GM18870 (cell line): ENCODE data around the gene ETV2.
"Not testable (repeated sequence)": the region's sequence is repeated elsewhere in the genome, so short reads cannot be mapped to it uniquely, and the experiment has no call there.

Experiments used
- ATAC-seq: cut with Tn5 transposase; IDR thresholded peaks from one replicate; pipeline ENCODE4 v1.9.1; 2021; ENCODE audit warnings: moderate library complexity; ENCODE audit not compliant: unreplicated experiment

Gene ETV2

DNA sequence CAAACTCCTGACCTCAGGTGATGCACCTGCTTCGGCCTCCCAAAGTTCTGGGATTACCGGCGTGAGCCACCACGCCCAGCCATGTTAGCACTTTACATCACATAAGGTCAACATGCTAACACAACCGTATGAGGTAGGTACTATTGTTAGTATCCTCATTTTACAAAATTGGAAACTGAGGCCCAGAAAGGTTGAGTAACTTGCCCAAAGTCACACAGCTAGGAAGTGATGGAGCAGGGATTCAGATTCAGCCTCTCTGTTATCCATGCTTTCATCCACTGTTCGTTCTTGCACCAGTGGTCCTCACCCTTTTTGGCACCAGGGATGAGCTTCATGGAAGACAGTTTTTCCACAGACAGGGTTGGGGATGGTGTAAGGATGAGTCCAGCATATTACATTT is 15.2 kb downstream of the ETV2 start:
- ATAC-seq, result no peak

DNA sequence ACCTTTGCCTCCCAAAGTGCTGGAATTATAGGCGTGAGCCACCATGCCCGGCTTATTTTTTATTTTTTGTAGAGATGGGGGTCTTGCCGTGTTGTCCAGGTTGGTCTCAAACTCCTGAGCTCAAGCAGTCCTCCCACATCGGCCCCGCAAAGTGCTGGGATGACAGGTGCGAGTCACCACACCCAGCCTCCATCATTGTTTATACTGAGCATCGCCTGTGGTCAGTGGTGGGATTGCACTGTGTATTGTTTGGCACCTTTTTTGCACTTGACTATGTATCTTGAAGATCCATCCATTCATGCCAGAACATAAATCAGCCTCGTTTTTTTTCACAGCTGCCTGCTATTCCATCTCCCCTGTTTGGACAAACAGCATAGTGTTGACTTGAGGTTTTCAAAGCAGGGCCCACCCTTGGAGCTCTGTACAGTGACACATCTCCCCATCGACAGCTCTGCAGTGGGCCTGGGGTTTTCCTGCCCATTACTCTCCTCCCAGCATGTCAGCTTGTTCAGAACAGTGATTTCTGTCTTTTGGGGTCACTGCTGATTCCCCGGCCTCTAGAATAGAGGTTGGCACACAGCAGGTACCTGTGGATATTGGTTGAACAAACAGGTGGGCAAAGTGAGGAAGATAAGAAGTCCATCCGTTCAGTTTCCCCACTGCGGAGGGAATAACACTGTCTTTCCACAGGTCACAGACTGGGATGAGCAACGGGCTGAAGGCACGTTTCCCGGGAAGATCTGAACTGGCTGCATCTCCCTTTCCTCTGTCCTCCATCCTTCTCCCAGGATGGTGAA is 16.6 kb downstream of the ETV2 start:
- ATAC-seq, result no peak

DNA sequence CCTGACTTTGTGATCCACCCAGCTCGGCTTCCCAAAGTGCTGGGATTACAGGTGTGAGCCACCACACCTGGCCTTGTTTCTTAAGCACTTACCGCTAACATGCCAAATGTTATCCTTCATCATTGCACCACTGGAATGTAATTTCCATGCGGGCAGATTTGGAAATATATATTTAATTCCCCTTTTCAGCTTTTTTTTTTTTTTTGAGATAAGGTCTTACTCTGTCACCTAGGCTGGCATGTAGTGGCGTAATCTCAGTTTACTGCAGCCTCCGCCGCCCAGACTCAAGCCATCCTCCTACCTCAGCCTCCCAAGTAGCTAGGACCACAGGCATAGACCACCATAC is 20.4 kb downstream of the ETV2 start:
- no peak for ATAC-seq

DNA sequence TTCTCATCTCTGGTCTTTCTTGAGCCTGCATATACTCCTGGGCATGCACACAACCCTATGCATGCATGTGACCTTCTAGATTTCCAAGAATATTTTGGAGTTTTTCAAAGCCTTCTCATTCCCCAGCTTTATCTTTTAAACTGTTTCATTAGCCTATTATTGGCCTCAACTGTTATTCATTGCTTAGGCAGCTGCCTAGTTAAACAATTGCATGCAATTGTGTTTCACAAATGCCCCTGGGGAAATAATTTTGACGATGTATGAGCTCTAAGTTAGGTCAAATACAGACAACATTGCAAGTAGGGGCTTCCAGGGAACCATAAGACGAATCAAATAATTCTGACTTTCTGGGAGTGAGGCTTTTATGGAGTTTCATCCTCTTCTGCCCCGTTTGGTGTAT is 22.4 kb downstream of the ETV2 start:
- no peak for ATAC-seq

DNA sequence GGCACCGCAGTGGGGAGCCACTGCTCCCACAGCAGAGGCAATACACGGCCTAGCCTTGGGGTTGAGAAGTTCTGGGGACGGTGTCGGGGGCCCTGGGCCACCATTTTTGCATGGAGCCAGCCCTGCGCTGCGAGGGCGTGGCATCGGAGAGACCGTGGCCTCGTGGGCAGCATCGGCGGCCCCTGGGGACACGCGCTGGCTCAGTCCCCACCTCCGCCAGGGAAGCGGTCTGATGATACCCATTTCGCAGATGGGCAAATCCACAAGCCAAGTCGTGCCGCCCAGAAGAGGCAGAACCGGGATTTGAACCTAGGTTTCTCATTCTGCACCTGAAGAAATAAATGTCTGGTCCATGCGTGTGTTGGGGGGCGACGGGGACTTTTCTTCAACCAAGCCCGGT is 23.6 kb downstream of the ETV2 start:
- no peak for ATAC-seq

DNA sequence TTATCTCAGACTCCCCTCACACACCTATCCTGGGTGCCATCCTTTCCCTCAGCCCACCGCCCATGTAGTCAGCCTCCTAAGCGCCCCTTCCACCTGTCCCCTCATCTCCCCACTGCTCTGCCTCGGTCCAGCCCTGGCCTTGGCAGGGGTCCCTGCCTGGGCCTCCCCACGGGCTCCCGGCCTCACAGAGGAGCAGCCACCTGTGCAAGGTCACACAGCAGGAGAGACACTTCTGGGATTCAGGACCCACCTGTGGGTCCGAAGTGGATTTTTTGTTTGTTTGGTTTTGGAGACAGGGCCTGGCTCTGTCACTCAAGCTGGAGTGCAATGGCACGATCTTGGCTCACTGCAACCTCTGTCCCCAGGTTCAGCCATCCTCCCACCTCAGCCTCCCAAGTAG is 24.1 kb downstream of the ETV2 start:
- no peak for ATAC-seq

DNA sequence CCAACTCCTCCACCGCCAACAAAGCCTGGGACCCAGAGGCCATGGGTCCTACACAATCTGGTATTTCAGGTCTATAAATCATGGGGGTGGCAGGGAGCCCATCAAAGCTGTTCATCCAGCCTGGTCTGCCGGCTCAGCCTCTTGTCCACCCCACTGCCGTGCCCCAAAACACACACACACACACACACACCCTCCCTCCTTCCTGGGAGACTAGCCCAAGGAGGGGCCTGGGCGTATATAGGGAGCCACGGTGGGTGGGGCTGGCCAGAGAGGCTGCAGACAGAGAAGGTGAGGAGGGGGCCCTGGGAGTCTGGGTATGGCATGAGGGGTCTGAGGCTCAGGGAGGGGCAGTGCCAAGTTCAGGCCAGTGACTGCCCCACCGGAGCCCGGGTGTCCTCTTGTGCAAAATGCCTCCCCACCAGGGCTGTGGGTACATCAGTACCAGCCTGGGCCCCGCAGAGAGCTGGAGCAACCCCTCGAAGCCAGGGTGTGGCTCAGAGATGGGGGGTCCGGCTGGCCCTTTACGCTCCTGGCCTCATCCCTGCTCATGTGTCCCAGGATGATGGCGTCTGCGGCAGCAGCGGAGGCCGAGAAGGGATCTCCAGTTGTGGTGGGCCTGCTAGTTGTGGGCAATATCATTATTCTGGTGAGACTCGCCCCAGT is 24.8 kb downstream of the ETV2 start, which contains the start of gene UPK1A:
Gene UPK1A, plus strand, starts transcription at position 267 of the 663 bp plus-strand sequence. Its CDS starts 296 bp downstream, at position 563.
- ATAC-seq, result no peak

DNA sequence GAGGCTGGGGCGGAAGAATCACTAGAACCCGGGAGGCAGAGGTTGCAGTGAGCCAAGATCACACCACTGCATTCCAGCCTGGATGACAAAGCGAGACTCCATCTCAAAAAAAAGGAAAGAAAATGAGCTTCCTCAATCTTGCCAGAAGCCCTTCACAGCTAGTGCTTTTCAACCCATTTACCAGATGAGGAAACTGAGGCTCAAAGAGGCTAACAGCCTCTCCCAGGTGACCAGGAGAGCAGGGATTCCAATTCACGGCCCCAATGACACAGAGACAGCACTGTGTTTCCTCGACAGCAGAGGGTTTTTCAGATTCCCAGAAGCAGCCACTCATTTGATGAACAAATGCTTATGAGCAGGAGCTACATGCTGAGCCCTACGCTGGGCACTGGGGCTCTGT is 28.0 kb downstream of the ETV2 start:
- no peak for ATAC-seq

DNA sequence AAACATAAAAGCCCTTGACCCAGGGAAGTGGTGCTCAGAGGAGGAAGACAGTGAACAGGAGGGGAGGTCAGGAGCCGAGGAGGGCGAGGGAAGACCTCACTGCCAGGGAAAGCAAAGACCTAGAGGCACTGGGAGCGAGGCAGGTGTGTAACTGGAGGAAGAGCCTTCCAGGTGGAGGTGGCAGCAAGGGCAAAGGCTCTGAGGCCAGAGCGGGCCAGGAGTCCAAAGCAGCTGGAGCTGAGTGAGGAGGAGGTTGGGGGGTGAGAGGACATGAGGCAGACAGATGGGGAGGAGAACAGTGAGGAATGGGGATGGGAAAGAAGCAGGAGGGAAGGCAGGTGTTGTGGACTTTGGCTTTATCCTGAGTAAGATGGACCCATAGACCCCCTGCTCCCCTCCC is 28.4 kb downstream of the ETV2 start:
- ATAC-seq, result no peak

DNA sequence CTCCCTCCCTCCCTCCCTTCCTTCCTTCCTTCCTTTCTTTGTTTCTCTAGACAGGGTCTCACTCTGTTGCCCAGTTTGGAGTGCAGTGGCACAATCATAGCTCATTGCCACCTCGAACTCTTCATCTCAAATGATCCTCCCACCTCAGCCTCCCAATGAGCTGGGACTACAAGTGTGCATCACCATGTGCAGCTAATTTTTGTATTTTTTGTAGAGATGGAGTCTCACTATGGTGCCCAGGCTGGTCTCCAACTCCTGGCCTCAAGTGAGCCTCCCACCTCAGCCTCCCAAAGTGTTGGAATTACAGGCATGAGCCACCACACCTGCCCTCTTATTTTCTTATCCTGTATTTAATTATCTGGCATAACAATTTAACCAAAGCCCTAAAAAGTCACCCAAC is 29.1 kb downstream of the ETV2 start:
- no peak for ATAC-seq

DNA sequence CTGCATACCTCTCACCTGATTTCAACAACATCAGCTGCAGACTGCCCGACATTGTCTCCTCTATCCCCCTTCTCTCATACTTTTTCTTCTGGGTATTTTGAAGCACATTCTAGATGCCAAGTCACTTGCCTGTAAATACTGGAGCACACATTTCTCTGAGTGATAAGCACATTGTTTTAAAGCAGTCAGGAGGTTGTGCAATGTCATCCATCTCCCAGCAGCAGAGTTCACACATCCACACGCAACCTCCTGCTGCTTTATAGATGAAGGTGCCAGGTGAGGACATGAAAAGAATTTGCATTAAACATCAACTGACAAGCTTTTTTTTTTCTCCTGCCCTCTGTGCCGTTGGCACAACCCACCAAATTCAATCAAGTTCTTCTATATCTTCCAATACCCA is 30.3 kb downstream of the ETV2 start:
- ATAC-seq, result no peak

DNA sequence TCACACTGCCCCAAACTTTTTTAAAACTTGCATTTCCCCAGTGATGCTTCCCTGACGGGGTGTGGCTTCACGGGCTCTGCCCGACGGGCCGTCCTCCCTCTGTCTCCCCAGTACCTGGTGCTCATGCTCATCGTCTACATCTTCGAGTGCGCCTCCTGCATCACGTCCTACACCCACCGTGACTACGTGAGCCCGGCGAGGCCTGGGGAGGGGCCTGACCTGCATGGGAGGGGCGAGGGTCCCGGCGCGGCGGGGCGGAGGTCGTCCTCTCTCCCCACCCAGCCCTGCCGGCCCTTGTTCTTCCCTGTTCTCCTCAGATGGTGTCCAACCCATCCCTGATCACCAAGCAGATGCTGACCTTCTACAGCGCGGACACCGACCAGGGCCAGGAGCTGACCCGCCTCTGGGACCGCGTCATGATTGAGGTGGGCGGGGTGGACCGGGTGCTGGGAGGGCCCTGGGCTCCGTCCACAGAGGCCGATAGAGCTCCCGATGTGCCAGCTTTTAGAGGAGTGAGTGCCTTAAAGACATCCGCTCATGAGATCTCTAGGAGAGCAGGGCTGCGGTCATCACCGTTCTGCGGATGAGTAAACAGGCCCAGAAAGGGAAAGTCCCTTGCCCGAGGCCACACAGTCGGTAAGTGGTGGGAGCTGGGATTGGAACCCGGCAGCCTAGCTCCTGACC is 31.7 kb downstream of the ETV2 start:
- no peak for ATAC-seq

DNA sequence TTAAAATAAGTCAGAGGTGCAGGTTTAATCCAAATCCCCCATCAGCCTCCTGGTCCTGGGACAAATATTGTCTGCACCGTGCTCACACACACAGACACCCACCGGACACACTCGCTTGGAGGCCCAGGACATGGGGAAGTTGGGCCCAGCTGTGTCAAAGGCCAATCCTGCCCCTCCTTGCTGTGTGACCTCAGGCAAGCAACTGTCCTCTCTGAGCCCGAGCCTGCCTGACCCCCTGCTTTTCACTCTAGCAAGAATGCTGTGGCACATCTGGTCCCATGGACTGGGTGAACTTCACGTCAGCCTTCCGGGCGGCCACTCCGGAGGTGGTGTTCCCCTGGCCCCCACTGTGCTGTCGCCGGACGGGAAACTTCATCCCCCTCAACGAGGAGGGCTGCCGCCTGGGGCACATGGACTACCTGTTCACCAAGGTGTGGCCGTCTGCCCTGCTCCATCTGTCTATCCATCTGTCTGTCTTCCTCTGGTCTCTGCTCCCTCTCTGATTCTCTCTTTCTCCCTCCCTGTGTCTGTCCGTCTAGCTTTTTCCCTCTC is 34.1 kb downstream of the ETV2 start:
- no peak for ATAC-seq

DNA sequence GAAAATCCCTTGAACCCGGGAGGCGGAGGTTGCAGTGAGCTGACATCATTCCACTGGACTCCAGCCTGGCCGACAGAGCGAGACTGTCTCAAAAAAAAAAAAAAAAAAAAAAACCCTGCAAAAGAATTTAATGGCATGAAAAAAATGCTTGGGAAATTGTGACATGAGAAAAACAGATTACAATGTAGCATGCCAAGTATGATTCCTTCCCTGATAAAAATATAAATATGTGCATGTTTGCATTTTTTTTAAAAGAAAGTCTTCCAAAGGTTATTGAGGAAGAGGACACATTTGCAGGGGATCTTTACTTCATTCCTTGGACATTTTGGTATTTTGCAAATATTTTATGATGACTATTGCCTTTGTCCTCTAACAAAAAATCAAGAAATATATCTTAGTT is 48.3 kb downstream of the ETV2 start:
- ATAC-seq, result no peak

DNA sequence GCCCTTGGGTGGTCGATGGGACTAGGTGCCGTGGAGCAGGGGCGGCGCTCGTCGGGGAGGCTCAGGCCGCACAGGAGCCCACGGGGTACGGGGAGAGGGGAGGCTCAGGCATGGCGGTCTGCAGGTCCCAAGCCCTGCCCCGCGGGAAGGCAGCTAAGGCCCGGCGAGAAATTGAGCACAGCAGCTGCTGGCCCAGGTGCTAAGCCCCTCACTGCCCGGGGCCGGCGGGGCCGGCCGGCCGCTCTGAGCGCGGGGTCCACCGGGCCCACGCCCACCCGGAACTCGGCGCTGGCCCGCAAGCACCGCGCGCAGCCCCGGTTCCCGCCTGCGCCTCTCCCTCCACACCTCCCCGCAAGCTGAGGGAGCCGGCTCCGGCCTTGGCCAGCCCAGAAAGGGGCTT is 49.6 kb downstream of the ETV2 start:
- not testable (repeated sequence) for ATAC-seq

DNA sequence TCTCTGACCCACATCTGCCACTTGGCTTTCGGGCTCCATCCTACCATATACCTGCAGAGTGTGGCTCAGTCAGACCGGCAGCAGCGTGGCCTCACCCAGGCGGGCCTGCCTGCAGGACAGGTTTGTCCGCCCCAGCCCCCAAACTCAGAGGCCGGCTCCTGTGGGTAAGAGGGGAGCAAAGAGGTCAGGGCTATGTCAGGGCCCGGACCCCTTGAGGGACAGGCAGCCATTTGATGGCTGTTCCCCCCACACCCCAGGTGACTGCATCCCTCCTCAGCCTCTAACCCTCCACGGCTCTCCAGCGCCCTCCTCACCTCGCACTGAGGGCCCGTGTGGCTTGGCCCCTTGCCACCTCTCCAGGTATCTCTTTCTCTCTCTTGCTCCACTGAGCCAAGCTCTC is 50.5 kb downstream of the ETV2 start:
- no peak for ATAC-seq

DNA sequence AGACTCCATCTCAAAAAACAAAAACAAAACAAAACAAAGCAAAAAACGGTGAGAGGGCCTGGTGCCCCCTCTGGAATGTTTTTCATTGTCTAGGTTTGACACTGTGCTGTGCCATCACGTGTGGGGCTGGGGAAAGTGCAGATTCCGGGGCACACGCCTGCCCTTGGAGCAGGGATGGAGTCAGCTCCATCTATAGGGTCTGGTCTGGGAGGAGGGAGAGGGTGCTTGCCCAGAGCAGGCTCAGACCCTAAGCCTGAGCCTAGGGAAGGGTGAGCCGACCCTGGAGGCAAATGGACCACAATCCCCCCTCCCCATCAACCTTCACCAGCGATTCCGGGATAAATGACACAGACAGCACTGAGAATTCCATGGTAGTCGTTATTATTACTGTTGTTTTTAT is 51.9 kb downstream of the ETV2 start:
- no peak for ATAC-seq

DNA sequence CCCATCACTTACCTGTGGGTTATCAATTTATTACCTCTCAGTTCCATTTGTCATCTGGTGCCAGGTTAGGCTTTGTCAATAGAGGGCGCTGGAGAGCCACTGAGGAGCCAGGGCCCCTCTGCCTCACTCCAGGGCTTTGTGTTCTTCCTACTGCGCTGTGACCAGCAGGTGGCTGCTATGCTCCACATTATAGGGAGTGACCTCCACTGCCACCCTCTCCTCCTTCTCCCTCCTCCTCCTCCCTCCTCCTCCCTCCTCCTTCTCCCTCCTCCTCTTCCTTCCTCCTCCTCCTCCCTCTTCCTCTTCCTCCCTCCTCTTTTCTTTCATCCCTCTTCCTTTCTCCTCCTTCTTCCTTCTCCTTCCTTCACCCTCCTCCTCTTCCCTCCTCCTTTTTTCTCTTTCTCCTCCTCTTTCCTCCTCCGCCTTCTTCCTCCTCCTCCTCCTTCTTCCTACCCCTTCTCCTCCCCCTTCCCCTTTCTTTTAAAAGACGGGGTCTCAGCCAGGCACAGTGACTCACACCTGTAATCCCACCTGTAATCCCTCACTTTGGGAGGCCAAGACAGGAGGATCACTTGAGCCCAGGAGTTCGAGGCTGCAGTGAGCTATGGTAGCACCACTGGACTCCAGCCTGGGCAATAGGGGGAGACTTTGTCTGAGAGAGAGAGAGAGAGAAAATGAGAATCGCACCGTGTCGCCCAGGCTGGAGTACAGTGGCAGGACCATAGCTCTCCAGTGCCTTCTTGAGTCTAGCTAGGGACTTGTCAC is 52.5 kb downstream of the ETV2 start:
- peak; percentile 58 for ATAC-seq
